Heart right ventricle (tissue), 16 donors: ENCODE data around the gene LRP1B. TPM values are rescaled to one million over a fixed set of nuclear protein-coding genes. Genes with fewer than 3 reads are reported as not detected.

Experiments
- ATAC-seq, 8 donors: fragments of 200-7000 bp; cut with Tn5 transposase; one replicate each; pipeline ENCODE4 v1.9.1; 2020; ENCODE audit warnings: mild to moderate bottlenecking in 8 of 8, moderate library complexity in 8 of 8, moderate number of reproducible peaks in 1 of 8
- DNase-seq, 2 donors: peaks; one replicate each; pipeline ENCODE4 v3.0.0-alpha.2; 2020
- H3K27ac ChIP-seq, 10 donors: fragments of 200-600 bp; sonication (generic) in 2 of 10; one replicate each; pipeline versions ENCODE4 v1.5.0 to v1.8.0; 2020 to 2022; ENCODE audit warnings: mild to moderate bottlenecking in 3 of 10
- H3K27me3 ChIP-seq, 7 donors: fragments of 200-600 bp; one replicate each; pipeline ENCODE4 v1.8.0; 2021 to 2022; ENCODE audit warnings: mild to moderate bottlenecking in 2 of 7
- H3K36me3 ChIP-seq, 9 donors: fragments of 200-600 bp; sonication (generic) in 1 of 9; one replicate each; pipeline versions ENCODE4 v1.5.0 to v1.8.0; 2020 to 2022; ENCODE audit warnings: mild to moderate bottlenecking in 2 of 9
- H3K4me1 ChIP-seq, 9 donors: fragments of 200-600 bp; sonication (generic) in 1 of 9; one replicate each; pipeline versions ENCODE4 v1.5.0 to v1.8.0; 2020 to 2022; ENCODE audit warnings: mild to moderate bottlenecking in 4 of 9
- H3K4me3 ChIP-seq, 10 donors: fragments of 200-600 bp; sonication (generic) in 2 of 10; one replicate each; pipeline versions ENCODE4 v1.5.0 to v1.8.0; 2020 to 2022; ENCODE audit warnings: mild to moderate bottlenecking in 7 of 10, moderate library complexity in 2 of 10
- H3K9me3 ChIP-seq, 11 donors: fragments of 200-600 bp in 10 of 11; sonication (generic) in 2 of 11; one replicate each; pipeline versions ENCODE4 v1.5.0 to v1.8.0; 2013 to 2022; ENCODE audit warnings: mild to moderate bottlenecking in 2 of 11, control low read depth in 1 of 11, moderate library complexity in 1 of 11
- WGBS, 2 donors: extraction: QIAGEN DNeasy Blood & Tissue Kit; methylation state at CpG; one replicate each; pipeline ENCODE4 v1.1.7; 2013; ENCODE audit warnings: inconsistent platforms in 1 of 2; 5-methylcytosine and 5-hydroxymethylcytosine counted together
- intact Hi-C, 10 donors: fragments of 100-400 bp; cut with DNase I; formaldehyde crosslinking; loops; one replicate each; pipeline versions ENCODE4 v1.11.1 to v1.14.2; 2022
- polyA plus RNA-seq, 2 donors: library from polyadenylated mRNA; stranded (reverse); fragments of 200-250 nt; gene quantifications; one replicate each; pipeline ENCODE4 v1.2.3, GENCODE V29; 2013
- total RNA-seq, 10 donors: library from RNA; stranded (reverse); fragmentation: NEBNext Ultra II Directional in 3 of 10; extraction: Animal tissue kit (Norgen Biotek cat#: 25700) in 3 of 10; gene quantifications; one replicate each; pipeline versions ENCODE4 v1.2.1 to v1.2.4, GENCODE V29; 2021 to 2023
- TF ChIP-seq, protein P1 (sequence below), 9 donors: fragments of 200-600 bp; sonication (generic) in 2 of 9; IDR thresholded peaks; one replicate each; pipeline versions ENCODE4 v1.5.0 to v1.8.0; 2021 to 2022; ENCODE audit warnings: antibody characterized with exemption in 9 of 9, mild to moderate bottlenecking in 5 of 9, moderate library complexity in 1 of 9
- donor health status: Arrhythmogenic right ventricular cardiomyopathy.
- donor health status: ischemic (EF 13 %, LVEDD 7.1; RV severe dilation, severe dysfunction).
- donor health status: healthy with polysubstance abuse.
- donor health status: DM: no; HTN: yes; CAD: no.
- donor health status: DM: no; HTN: no; CAD: no.
- donor health status: ischemic (EF 25% LVEDD 6.9; RV normal size, moderate dysfunction).
- donor health status: ischemic (EF 25% LVEDD 5.7; RV mildly dilated, moderate dysfunction).
- donor health status: healthy.
- donor health status: DM: yes; HTN: yes; CAD: no.
- donor health status: Ischemic cardiomyopathy.
- donor health status: ischemic (EF 35%, LVEDD 5.7; RV mildly dilated, moderate dysfunction).
- donor health status: nonischemic (EF 11% LVEDD 7.7; RV severe dilation, severe dysfunction).
- donor health status: DM: yes; HTN: yes; CAD: no.
- donor health status: PGD.
- donor health status: ischemic (EF 29% LVEDD 5.4; RV normal size, mild dysfunction).
- donor health status: nonischemic (EF 23%, LVEDD 6.1; RV moderate dilation, normal function).

LRP1B gene
- total and polyA plus RNA-seq, 12 donors: 0.02 to 0.27 (median 0.14) TPM; not detected in 1

DNA sequence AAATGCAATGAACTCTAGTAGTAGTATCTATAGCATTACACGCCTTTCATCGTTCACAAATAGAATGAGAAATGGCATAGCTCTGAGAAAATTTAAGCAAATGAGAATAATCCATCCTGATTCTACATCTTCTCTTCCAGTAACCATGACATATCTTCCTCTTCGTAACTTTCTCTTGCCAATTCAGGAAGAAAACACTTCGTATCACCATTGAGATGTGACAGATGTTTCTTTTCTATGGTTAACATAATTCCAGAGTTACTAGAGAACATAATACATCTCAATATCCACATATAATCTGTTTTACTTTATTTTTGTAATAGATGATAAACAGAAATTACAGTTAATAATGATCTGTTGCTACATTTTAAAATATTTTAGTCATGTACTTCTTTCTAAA is 1527.4 kb downstream of the LRP1B start:
- DNase-seq (no peak), ATAC-seq (no peak)
- TF ChIP-seq, protein P1, sequence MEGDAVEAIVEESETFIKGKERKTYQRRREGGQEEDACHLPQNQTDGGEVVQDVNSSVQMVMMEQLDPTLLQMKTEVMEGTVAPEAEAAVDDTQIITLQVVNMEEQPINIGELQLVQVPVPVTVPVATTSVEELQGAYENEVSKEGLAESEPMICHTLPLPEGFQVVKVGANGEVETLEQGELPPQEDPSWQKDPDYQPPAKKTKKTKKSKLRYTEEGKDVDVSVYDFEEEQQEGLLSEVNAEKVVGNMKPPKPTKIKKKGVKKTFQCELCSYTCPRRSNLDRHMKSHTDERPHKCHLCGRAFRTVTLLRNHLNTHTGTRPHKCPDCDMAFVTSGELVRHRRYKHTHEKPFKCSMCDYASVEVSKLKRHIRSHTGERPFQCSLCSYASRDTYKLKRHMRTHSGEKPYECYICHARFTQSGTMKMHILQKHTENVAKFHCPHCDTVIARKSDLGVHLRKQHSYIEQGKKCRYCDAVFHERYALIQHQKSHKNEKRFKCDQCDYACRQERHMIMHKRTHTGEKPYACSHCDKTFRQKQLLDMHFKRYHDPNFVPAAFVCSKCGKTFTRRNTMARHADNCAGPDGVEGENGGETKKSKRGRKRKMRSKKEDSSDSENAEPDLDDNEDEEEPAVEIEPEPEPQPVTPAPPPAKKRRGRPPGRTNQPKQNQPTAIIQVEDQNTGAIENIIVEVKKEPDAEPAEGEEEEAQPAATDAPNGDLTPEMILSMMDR (IDR thresholded peaks at IDR 0.05): no peak
- intact Hi-C loops: no loop called here
- no peaks in the 10 kb centered on the region for H3K27me3 ChIP-seq
- WGBS, 2 donors: 67% methylated on average over 4 of the region's 4 CpGs
- H3K9me3 ChIP-seq: no peaks in the 10 kb centered on the region
- no peak overlapping the region for H3K27ac ChIP-seq
- no peaks in the 10 kb centered on the region for H3K36me3 ChIP-seq
- no peaks in the 10 kb centered on the region for H3K4me1 ChIP-seq
- H3K4me3 ChIP-seq: no peak overlapping the region

DNA sequence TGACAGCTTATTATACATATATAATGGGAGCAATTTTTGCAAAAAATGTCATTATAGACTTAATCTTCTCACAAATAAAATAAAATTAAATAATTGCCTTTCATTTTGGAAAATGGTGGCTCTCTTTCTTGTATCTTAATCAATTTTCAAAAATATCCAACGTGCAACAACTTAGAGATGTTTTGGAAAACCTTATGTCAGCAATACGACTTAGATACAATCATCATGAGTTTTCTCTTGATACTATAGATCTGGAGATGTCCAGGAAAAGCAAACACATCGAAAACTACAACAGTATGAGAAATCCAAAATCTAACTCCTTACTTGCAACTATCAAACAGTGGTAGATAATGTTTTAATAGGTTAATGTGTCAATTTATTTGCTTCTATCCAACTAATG is 1529.0 kb downstream of the LRP1B start:
- intact Hi-C loops: no loop called here
- H3K27ac ChIP-seq: no peak overlapping the region

DNA sequence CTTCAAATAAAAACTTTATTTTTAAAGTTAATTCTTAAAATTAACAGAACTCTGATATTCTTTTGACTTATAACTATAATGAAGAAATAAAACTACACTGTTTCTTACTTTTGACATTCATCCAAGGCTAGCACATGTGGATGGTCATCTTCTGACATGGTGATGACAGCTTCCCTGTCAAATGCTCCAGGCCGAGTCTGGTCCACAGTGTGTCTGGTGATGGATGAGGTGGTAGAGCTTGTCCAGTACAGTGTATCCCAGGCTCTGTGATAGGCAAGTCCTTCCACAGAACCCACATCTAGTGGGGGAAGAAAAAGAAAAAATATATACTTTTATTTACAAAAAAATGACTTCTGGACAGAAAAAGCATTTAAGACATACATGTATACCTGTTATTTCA is 1529.5 kb downstream of the LRP1B start:
- Histone ChIP-seq H3K27me3 (no peaks in the 10 kb centered on the region), H3K4me3 (no peak overlapping the region), H3K4me1 (no peaks in the 10 kb centered on the region), H3K27ac (no peak overlapping the region), H3K36me3 (no peaks in the 10 kb centered on the region), H3K9me3 (no peaks in the 10 kb centered on the region)
- DNase-seq (no peak), ATAC-seq (no peak)
- intact Hi-C loops: no loop called here
- TF ChIP-seq, protein P1 (IDR thresholded peaks at IDR 0.05): no peak
- WGBS, 2 donors: 19% methylated on average over 1 of the region's 1 CpG

More for the DNA sequence above, 1529.0 kb downstream of the LRP1B start:
- no peaks in the 10 kb centered on the region for H3K9me3 ChIP-seq
- ATAC-seq (no peak), DNase-seq (no peak)
- WGBS, 2 donors: 66 to 79% methylated on average over 3 of the region's 3 CpGs
- no peaks in the 10 kb centered on the region for H3K27me3 ChIP-seq
- H3K4me1 ChIP-seq: no peaks in the 10 kb centered on the region
- no peak overlapping the region for H3K4me3 ChIP-seq
- TF ChIP-seq, protein P1 (IDR thresholded peaks at IDR 0.05): no peak
- H3K36me3 ChIP-seq: no peaks in the 10 kb centered on the region

DNA sequence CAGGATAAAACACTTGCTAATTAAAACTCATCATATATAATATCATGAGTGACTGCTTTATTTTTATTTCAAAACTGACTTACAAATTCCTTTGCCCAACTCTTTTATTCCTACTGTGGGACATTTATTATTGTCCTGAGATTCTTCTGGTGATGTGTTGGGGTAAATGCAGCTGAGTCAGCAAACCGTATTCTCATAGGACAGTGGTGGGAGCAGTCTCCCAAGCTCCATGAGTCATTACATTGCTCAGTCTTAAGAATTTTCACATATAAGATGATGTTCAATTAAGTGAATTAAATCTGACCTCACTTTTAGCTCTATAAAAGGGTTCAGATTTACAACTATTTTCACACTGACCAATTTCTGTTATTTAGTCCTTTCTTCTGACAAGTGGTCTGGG is 1530.7 kb downstream of the LRP1B start:
- TF ChIP-seq, protein P1 (IDR thresholded peaks at IDR 0.05): no peak
- ATAC-seq: no peak
- no peaks in the 10 kb centered on the region for H3K27me3 ChIP-seq
- DNase-seq: no peak
- no peaks in the 10 kb centered on the region for H3K36me3 ChIP-seq
- no peaks in the 10 kb centered on the region for H3K4me1 ChIP-seq
- H3K27ac ChIP-seq: no peak overlapping the region
- intact Hi-C loops: no loop called here
- no peak overlapping the region for H3K4me3 ChIP-seq
- WGBS, 2 donors: 66 to 80% methylated on average over 1 of the region's 1 CpG
- no peaks in the 10 kb centered on the region for H3K9me3 ChIP-seq

DNA sequence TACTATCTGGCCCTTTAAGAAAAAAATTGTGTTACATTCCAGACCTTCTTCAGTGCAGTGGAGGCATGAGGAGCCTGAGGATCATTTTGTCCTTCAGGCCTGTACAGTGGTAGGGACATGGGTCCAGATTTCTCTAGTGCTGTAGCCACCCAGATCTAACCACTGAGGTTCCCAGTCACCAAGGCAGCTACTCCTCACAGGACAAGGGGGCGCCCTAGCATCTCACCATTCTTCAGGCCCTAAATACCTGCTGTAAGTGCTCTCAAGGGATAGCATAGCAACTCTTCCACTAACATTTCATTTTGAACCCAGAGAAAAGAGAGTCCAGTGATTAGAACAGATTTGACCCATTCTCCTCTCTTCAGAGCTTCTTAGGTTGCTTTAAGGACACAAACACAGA is 1533.0 kb downstream of the LRP1B start:
- Histone ChIP-seq H3K27ac (no peak overlapping the region), H3K4me3 (no peak overlapping the region), H3K9me3 (no peaks in the 10 kb centered on the region), H3K36me3 (no peaks in the 10 kb centered on the region), H3K27me3 (no peaks in the 10 kb centered on the region), H3K4me1 (no peaks in the 10 kb centered on the region)
- no peak for ATAC-seq
- TF ChIP-seq, protein P1 (IDR thresholded peaks at IDR 0.05): no peak
- DNase-seq: no peak
- 71 to 88% methylated on average over 1 of the region's 1 CpG for WGBS, 2 donors
- intact Hi-C loops: no loop called here
